Measurements from ENCODE around the gene SNX18. TPM values are rescaled to one million over a fixed set of nuclear protein-coding genes. Genes with fewer than 3 reads are reported as not detected.

Gene SNX18
- polyA plus RNA-seq, 1 donor from 2014 or later, result 7.9 TPM

GRCh38 chr5:54594181-54594580, 76.6 kb downstream of the SNX18 start:
- Histone ChIP-seq H3K27me3 (ENCODE audit: insufficient read depth, low read depth, low read length) (no peaks in the 10 kb centered on the region), H3K4me3 (ENCODE audit: low read length) (no peak overlapping the region), H3K9me2 (ENCODE audit: insufficient read depth, low read length) (no peaks in the 10 kb centered on the region), H3K4me2 (ENCODE audit: low read length) (no peak overlapping the region), H3K27ac (ENCODE audit: low read length) (no peak overlapping the region), H2AFZ (ENCODE audit: low read depth, low read length) (no peak overlapping the region), H4K20me1 (ENCODE audit: insufficient read depth) (no peaks in the 10 kb centered on the region), H3K9me3 (ENCODE audit: low read length) (no peaks in the 10 kb centered on the region), H3F3A (ENCODE audit: insufficient read depth, low read length, poor library complexity, severe bottlenecking) (no peaks in the 10 kb centered on the region), H3K9ac (ENCODE audit: low read length) (no peak overlapping the region), H3K36me3 (ENCODE audit: insufficient read depth, low read length) (no peaks in the 10 kb centered on the region), H3K79me2 (replicated peaks; ENCODE audit: insufficient read depth, low read length) (no peaks in the 10 kb centered on the region)
- no peak for TF ChIP-seq RAD21 (conservative IDR thresholded peaks at IDR 0.05)
- TF ChIP-seq REST (IDR thresholded peaks at IDR 0.05; ENCODE audit: borderline replicate concordance), result no peak
- TF ChIP-seq MXI1 (conservative IDR thresholded peaks at IDR 0.05; ENCODE audit: poor library complexity, severe bottlenecking), result no peak
- no peak for TF ChIP-seq CTCF (IDR thresholded peaks at IDR 0.05; ENCODE audit: poor library complexity, severe bottlenecking)
- no peak for TF ChIP-seq POLR2AphosphoS5 (IDR thresholded peaks at IDR 0.05)
- TF ChIP-seq EZH2 (IDR thresholded peaks at IDR 0.05; ENCODE audit: borderline replicate concordance, insufficient read depth, low read length, poor library complexity, severe bottlenecking), result no peak
- no peak for TF ChIP-seq EP300 (conservative IDR thresholded peaks at IDR 0.05; ENCODE audit: poor library complexity, severe bottlenecking)
- no peak for TF ChIP-seq SMC3 (conservative IDR thresholded peaks at IDR 0.05; ENCODE audit: poor library complexity)
- TF ChIP-seq TAF1 (IDR thresholded peaks at IDR 0.05; ENCODE audit: low read depth), result no peak

- no peak overlapping the region for H3K9ac ChIP-seq (ENCODE audit: low read length)
- TF ChIP-seq TAF1 (IDR thresholded peaks at IDR 0.05; ENCODE audit: low read depth) (no peak), MXI1 (conservative IDR thresholded peaks at IDR 0.05; ENCODE audit: poor library complexity, severe bottlenecking) (no peak), EZH2 (IDR thresholded peaks at IDR 0.05; ENCODE audit: borderline replicate concordance, insufficient read depth, low read length, poor library complexity, severe bottlenecking) (no peak), REST (IDR thresholded peaks at IDR 0.05; ENCODE audit: borderline replicate concordance) (no peak), SMC3 (conservative IDR thresholded peaks at IDR 0.05; ENCODE audit: poor library complexity) (no peak), EP300 (conservative IDR thresholded peaks at IDR 0.05; ENCODE audit: poor library complexity, severe bottlenecking) (no peak), CTCF (IDR thresholded peaks at IDR 0.05; ENCODE audit: poor library complexity, severe bottlenecking) (no peak), RAD21 (conservative IDR thresholded peaks at IDR 0.05) (no peak), POLR2AphosphoS5 (IDR thresholded peaks at IDR 0.05) (no peak)
- H3K9me2 ChIP-seq (ENCODE audit: insufficient read depth, low read length), result no peaks in the 10 kb centered on the region
- no peak overlapping the region for H3K4me3 ChIP-seq (ENCODE audit: low read length)
- no peaks in the 10 kb centered on the region for H3K27me3 ChIP-seq (ENCODE audit: insufficient read depth, low read depth, low read length)
- H2AFZ ChIP-seq (ENCODE audit: low read depth, low read length), result no peak overlapping the region
- no peaks in the 10 kb centered on the region for H3K36me3 ChIP-seq (ENCODE audit: insufficient read depth, low read length)
- H4K20me1 ChIP-seq (ENCODE audit: insufficient read depth), result no peaks in the 10 kb centered on the region
- H3K27ac ChIP-seq (ENCODE audit: low read length), result no peak overlapping the region
- H3K4me2 ChIP-seq (ENCODE audit: low read length), result no peak overlapping the region
- H3K9me3 ChIP-seq (ENCODE audit: low read length), result no peaks in the 10 kb centered on the region
- no peaks in the 10 kb centered on the region for H3K79me2 ChIP-seq (replicated peaks; ENCODE audit: insufficient read depth, low read length)
- no peaks in the 10 kb centered on the region for H3F3A ChIP-seq (ENCODE audit: insufficient read depth, low read length, poor library complexity, severe bottlenecking)
These were observed 78.2 kb downstream of the SNX18 start for GRCh38 chr5:54595721-54596120.
